Adipose tissue (tissue), 3 donors: ENCODE data around the gene KIFC3. TPM values are rescaled to one million over a fixed set of nuclear protein-coding genes. Genes with fewer than 3 reads are reported as not detected.

ENCODE experiments used
- H3K27ac ChIP-seq: one replicate; pipeline ENCODE4 v1.5.1; 2013; ENCODE audit warnings: low read depth, low read length
- WGBS, 3 donors: extraction: QIAGEN DNeasy Blood & Tissue Kit; methylation state at CpG; one replicate each; pipeline ENCODE4 v1.1.7; 2013; 5-methylcytosine and 5-hydroxymethylcytosine counted together
- polyA plus RNA-seq, 3 donors: library from polyadenylated mRNA; stranded (reverse); fragments of 200-250 nt; gene quantifications; one replicate each; pipeline ENCODE4 v1.2.3, GENCODE V29; 2013
- donor health status: healthy with polysubstance abuse.
- donor health status: Bipolar disorder and iron deficiency.
- donor health status: healthy.

Gene KIFC3
- polyA plus RNA-seq, 3 donors: 21.9 to 35.1 (median 31.6) TPM

DNA sequence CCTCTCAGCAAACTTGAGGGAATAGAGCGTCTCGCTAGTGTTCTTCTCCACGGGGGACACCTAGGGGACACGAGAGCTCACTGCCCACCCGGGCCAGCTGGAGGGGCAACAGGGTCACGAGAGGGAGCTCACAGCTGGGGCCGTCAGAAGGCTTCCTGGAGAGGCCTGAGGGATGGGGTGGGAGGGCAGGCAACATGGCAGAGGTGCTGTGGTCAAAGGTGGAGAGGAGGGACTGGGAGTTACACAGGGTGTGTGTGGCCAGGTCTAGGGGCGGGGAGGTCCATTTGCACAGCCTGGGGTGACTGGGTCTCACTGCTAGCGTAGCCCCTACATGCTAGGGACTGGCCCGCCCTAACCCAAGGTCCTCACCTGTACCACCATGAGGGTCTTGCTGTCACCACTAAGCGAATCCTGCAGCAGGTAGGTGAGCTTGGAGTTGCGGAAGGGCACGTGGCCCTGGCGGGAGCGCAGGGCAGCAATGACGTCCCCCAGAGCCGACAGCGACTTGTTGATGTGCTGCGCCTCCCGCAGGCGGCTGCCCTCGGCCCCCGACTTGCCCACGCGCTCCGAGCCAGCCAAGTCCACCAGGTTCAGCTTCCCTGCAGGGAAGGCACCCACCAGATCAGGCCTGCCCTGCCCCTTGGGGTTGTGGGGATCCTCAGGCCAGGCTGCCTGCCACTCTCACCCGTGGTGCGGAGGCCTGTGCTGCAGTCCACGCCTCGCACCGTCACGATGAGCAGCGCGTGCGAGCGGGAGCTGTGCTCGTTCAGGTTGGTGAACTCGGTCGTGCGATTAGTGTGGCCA, 41.7 kb downstream of the KIFC3 start:
- no peak overlapping the region for H3K27ac ChIP-seq
- 89 to 93% (median 91%) methylated on average over 39 to 40 of the region's 40 CpGs for WGBS, 3 donors

- H3K27ac ChIP-seq: no peak overlapping the region
- 83 to 88% (median 87%) methylated on average over 20 to 21 of the region's 21 CpGs for WGBS, 3 donors
Observed at GRCh38 chr16:57759541-57760356, 42.5 kb downstream of the KIFC3 start.

- H3K27ac ChIP-seq: no peak overlapping the region
- 88 to 94% (median 90%) methylated on average over 5 to 7 of the region's 7 CpGs for WGBS, 3 donors
Observed at GRCh38 chr16:57759131-57759530, 43.2 kb downstream of the KIFC3 start.

DNA sequence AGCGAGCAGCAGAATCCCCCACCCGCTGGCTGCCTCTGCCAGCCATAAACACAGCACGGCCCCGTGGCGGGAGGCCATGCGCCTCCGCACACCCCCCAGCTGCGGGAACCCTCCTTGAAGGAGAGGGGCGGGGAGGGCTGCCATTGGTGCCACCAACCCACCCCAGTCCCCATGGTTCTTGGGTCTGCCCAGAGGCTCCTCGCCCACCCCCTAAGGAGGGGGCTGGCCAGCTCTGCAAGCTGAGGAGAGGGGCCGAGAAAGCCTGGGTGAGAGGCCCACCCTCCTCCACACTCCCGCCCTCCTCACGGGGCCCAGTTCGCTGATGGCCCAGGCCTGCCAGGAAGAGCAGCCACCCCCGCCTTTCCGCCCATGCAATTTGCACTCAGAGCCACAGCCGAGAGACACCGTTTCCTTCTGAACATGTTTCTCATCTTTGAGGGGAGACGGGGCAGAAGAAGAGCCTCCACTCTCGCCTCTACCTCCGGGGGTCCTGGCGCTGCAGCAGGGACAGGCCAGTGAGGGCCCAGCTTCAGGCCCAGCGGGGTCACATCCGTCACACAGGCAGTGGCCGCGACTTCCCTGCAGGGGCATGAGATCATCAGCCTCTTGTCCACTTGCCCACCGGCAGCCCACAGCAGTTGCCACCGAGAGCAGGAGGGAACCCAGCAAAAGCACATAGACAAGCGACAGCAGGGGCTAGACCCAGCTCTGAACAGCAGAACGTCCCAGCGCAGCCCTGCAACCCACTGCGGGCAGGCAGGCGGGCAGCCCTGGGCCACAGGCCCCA, 43.8 kb downstream of the KIFC3 start:
- H3K27ac ChIP-seq: no peak overlapping the region
- 75 to 85% (median 76%) methylated on average over 32 to 33 of the region's 33 CpGs for WGBS, 3 donors

- WGBS, 3 donors: 87 to 96% (median 89%) methylated on average over 7 of the region's 7 CpGs
- no peak overlapping the region for H3K27ac ChIP-seq
Observed at GRCh38 chr16:57757883-57758282, 44.4 kb downstream of the KIFC3 start.

DNA sequence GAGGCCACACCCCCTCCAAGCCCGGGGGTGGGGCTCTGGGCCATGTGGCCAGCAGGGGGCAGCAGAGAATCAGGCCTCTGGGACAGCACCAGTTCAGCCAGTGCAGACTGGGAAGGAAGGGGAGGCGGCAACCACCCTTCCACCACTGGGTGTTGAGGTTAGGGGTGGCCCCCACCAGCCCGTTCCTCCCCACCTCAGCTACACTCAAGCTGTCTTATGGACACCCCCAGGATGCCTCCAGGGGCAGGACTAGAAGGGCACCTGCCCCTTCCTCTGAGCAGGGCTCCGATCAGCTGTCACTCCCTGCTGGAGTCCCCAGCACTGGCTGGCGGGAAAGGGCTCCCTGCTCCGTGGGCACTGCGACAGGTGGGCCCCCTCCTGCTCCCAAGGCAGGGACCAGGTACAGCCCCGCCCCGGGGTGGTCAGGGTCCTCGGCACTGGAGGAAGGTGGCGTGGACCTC, 44.9 kb downstream of the KIFC3 start:
- WGBS, 3 donors: 55 to 63% (median 59%) methylated on average over 11 of the region's 11 CpGs
- no peak overlapping the region for H3K27ac ChIP-seq

GRCh38 chr16:57756424-57757325, 45.6 kb downstream of the KIFC3 start:
- no peak overlapping the region for H3K27ac ChIP-seq
- WGBS, 3 donors: 80 to 81% (median 81%) methylated on average over 15 of the region's 15 CpGs

DNA sequence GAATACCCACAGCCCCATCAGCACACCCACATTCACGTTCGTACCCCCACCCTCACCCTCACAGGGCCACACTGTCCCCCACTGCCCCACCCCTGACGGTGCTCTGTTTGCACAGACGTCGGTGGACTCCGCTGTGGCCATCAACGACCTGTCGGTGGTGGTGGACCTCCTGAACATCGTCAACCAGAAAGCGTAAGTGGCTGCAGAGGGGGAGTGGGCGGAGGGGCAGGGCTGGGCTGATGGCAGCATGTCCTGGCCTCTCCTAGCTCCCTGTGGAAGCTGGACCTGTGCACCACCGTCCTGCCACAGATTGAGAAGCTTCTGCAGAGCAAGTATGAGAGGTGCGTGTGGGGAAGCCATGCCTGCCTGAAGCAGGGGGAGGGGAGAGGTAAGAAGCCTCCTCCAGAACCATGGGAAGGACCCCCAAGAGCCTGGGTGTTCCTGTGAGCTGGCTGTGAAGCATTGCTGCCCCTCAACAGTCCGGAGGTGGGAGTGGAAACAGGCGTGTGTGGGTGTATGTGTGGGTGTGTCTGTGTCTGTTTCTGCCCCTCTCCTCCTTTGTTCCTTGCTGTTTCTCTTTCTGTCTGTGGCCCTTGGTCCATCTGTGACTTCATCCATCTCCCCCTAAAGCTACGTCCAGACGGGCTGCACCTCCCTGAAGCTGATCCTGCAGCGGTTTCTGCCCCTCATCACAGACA, 46.4 kb downstream of the KIFC3 start:
- WGBS, 3 donors: 79 to 85% (median 84%) methylated on average over 18 of the region's 18 CpGs
- H3K27ac ChIP-seq: no peak overlapping the region

DNA sequence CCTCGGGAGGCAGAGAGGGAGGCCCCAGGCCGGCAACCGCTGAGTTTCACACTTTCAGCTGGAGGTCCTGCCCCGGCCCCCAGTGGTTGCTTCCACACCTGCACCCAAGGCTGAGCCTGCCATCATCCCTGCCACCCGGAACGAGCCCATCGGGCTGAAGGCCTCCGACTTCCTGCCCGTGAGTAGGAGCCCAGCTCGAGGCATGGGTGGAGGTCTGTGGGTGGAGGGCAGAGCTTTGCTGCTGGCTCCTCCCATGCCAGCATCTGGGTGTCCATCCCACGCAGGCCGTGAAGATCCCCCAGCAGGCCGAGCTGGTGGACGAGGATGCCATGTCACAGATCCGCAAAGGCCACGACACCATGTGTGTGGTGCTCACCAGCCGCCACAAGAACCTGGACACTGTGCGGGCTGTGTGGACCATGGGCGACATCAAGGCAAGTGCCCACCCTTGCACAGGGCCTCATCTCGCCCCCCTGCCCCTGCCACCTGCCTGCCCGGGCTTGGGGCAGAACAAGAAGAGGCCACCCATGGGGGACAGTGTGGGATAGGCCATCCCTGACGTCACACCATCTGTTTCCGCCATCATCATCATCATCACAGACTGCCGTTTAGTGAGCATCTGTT, 47.1 kb downstream of the KIFC3 start:
- WGBS, 3 donors: 85 to 88% (median 85%) methylated on average over 24 of the region's 24 CpGs
- no peak overlapping the region for H3K27ac ChIP-seq

DNA sequence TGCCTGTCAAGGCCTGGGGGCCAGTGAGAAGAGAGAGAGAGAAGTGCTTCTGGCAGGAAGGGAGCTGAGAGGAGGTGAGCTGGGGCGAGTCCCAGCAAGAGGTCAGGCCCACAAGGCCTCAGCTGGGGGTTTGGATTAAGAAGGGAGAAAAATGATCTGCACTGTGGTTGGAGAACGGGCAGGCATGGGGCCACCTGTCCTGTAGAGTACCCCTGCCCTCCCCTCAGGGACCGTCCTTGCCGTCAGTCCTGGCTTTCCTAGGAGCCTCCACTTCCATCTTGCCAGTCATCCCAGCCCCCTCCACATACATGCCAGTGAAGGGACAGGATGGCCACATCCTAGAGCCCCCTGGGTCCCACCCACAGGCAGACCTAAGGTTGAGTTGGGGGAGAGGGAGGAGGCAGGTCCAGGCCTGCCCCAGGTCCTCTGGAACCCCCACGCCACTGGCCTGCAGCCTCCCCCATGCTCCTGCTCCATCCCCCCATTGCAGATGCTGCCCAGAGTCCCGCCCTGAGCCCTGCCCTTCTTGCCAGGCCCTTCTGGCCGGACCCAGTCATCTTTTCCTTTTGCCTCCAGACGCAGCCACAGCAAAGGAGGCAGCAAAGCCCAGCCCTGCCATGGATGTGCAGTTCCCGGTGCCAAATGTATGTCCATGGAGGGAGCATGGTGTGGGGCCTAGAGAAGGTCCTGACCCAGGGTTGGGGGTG, 47.8 kb downstream of the KIFC3 start:
- 77 to 89% (median 84%) methylated on average over 9 of the region's 9 CpGs for WGBS, 3 donors
- H3K27ac ChIP-seq: no peak overlapping the region

DNA sequence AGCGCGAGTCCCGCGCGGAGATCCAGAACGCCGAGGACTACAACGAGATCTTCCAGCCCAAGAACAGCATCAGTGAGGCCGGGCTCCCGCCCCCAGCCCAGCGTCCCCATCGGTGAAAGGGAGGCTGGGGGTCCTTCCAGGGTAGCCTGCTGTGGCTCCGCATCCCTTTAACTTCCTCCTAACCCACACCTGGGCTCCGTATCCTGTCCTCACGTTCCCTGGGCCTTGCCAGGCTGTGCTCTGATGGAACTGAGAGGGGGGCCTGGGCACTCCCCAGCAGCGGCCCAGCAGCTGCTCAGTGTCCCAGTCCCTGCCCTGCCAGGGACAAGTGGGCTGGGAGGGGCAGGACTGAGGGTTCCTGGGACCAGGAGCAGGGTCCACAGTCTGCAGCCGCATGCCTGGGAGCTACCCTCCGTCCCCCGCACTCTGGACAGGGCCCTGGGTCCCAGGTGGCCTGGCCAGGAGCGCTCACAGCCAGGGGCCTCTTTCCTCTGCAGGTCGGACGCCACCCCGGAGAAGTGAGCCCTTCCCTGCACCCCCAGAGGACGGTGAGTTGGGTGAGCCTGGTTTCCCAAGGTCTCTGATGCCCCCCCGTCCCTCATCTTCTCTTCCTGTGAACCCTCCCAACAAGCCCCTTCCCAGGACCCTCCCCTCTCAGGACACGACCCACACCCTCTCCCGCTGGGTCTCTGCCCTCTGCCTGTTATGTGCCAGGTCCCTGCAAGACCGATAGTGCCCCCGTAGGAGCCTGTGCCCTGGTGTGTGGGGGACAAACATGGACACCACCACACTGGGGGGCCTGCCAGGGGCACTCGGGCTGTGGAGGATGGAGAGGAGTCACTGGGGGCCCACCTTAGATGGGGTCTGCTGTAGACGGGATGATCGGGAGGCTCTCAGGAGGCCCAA, 48.6 kb downstream of the KIFC3 start:
- no peak overlapping the region for H3K27ac ChIP-seq
- WGBS, 3 donors: 93 to 94% (median 94%) methylated on average over 30 to 32 of the region's 32 CpGs

- H3K27ac ChIP-seq: no peak overlapping the region
- WGBS, 3 donors: 86 to 94% (median 91%) methylated on average over 41 to 44 of the region's 44 CpGs
Observed at GRCh38 chr16:57752581-57753447, 49.5 kb downstream of the KIFC3 start.

DNA sequence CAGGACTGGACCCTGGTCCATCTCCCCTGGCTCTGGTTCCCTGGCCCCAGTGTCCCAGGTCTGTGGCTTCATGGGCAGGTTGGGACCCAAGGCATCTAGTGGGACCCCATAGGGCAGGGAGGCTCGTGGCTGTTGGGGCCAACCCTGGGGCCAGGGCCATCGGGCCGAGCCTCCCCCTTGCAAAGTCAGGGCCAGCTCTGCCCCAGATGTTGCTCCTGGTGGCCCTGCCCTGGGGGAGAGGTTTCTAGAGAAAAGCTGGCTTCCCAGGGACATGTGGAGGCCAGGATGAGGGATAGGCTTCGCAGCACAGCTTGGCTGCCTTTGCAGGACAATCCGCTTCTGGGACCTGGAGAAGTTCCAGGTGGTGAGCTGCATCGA, 50.1 kb downstream of the KIFC3 start:
- 75 to 85% (median 79%) methylated on average over 6 of the region's 6 CpGs for WGBS, 3 donors

GRCh38 chr16:57751539-57752202, 50.6 kb downstream of the KIFC3 start:
- 91 to 94% (median 92%) methylated on average over 26 of the region's 26 CpGs for WGBS, 3 donors
- no peak overlapping the region for H3K27ac ChIP-seq

More for the DNA sequence above, 50.1 kb downstream of the KIFC3 start:
- no peak overlapping the region for H3K27ac ChIP-seq
